CD4-positive, alpha-beta T cell treated with Interleukin-1 beta for 1 hour (primary cell): ENCODE measurements around the gene CHRNA10.

ENCODE experiments used
- DNase-seq, 2 donors: peaks; one replicate each; pipeline ENCODE4 v3.0.0-alpha.2; 2020 to 2022

Gene CHRNA10

GRCh38 chr11:3671334-3672254, at the start of gene CHRNA10:
TSS of gene CHRNA10 (minus strand) at chr11:3671384. CDS start at chr11:3671312, 72 bp downstream.
- no peak for DNase-seq

GRCh38 chr11:3712274-3712673, 41.1 kb upstream of the CHRNA10 start:
- no peak for DNase-seq

GRCh38 chr11:3710485-3711259, 39.5 kb upstream of the CHRNA10 start:
- no peak for DNase-seq

- DNase-seq, result no peak
Measured at GRCh38 chr11:3709977-3710376, 38.8 kb upstream of the CHRNA10 start.

GRCh38 chr11:3707176-3707575, 36.0 kb upstream of the CHRNA10 start:
- DNase-seq, result no peak

- no peak for DNase-seq
Measured at GRCh38 chr11:3703383-3703782, 32.2 kb upstream of the CHRNA10 start.

- DNase-seq, result no peak
Measured at GRCh38 chr11:3700910-3701309, 29.7 kb upstream of the CHRNA10 start.

GRCh38 chr11:3700410-3700809, 29.2 kb upstream of the CHRNA10 start:
- no peak for DNase-seq

- DNase-seq, result no peak
Measured at GRCh38 chr11:3686751-3687150, 15.6 kb upstream of the CHRNA10 start.

GRCh38 chr11:3685923-3686322, 14.7 kb upstream of the CHRNA10 start:
- no peak for DNase-seq

GRCh38 chr11:3684819-3685172, 13.6 kb upstream of the CHRNA10 start:
- DNase-seq, result no peak

- DNase-seq, result no peak
Measured at GRCh38 chr11:3684129-3684818, 13.1 kb upstream of the CHRNA10 start.

- no peak for DNase-seq
Measured at GRCh38 chr11:3683039-3683438, 11.9 kb upstream of the CHRNA10 start.

- no peak for DNase-seq
Measured at GRCh38 chr11:3679077-3679476, 7.9 kb upstream of the CHRNA10 start.

GRCh38 chr11:3675971-3676370, 4.8 kb upstream of the CHRNA10 start:
- DNase-seq, result no peak

GRCh38 chr11:3674189-3674588, 3.0 kb upstream of the CHRNA10 start:
- no peak for DNase-seq

GRCh38 chr11:3669742-3670183, 1.4 kb downstream of the CHRNA10 start:
- no peak for DNase-seq

GRCh38 chr11:3669128-3669527, 2.1 kb downstream of the CHRNA10 start:
- DNase-seq, result no peak

GRCh38 chr11:3667149-3668035, 3.8 kb downstream of the CHRNA10 start:
- DNase-seq, result no peak

- DNase-seq, result no peak
Measured at GRCh38 chr11:3666023-3666530, 5.1 kb downstream of the CHRNA10 start.

- DNase-seq, result no peak
Measured at GRCh38 chr11:3665336-3666022, 5.7 kb downstream of the CHRNA10 start.
